Panc1 (cell line): ENCODE measurements around the gene SYTL5.

Experiments used
- CTCF ChIP-seq: fragments of 450-650 bp; IDR thresholded peaks from 2 replicates; pipeline ENCODE4 v1.5.1; 2017; ENCODE audit warnings: mild to moderate bottlenecking
- POLR2AphosphoS5 ChIP-seq: IDR thresholded peaks from 2 replicates; pipeline ENCODE4 v1.6.1; 2012; ENCODE audit warnings: mild to moderate bottlenecking, low read depth, low read length, moderate library complexity
- REST ChIP-seq, 2 experiments: IDR thresholded peaks; 2 replicates each; pipeline ENCODE4 v1.6.1; 2011 to 2012; ENCODE audit warnings: low read depth in 2 of 2, control low read depth in 1 of 2, low read length in 1 of 2, mild to moderate bottlenecking in 1 of 2, moderate library complexity in 1 of 2; ENCODE audit not compliant: insufficient read depth in 1 of 2
- SIN3A ChIP-seq: IDR thresholded peaks from 2 replicates; pipeline ENCODE4 v1.6.1; 2012; ENCODE audit warnings: low read depth, mild to moderate bottlenecking, low read length, moderate library complexity, borderline replicate concordance; ENCODE audit not compliant: insufficient read depth
- TCF7L2 ChIP-seq: IDR thresholded peaks from 2 replicates; pipeline ENCODE4 v1.6.1; 2011; ENCODE audit warnings: mild to moderate bottlenecking, low read depth, low read length, inconsistent platforms

GRCh38 chrX:38045538-38046096 is 39.3 kb downstream of the SYTL5 start:
- no peak for TF ChIP-seq CTCF
- TF ChIP-seq POLR2AphosphoS5 = no peak
- TF ChIP-seq TCF7L2 = no peak
- no peak for TF ChIP-seq REST (IDR thresholded peaks at IDR 0.05; ENCODE audit: insufficient read depth in 1 of 2, low read depth in 2 of 2, low read length in 1 of 2)
- TF ChIP-seq SIN3A = no peak
